Fibroblast of skin of left biceps (primary cell): ENCODE results near the gene GAS1.

ENCODE experiments used
- DNase-seq, 2 experiments: peaks; one replicate each; pipeline ENCODE4 v3.0.0-alpha.2; 2013; ENCODE audit warnings: low read depth in 2 of 2

GAS1 gene

DNA sequence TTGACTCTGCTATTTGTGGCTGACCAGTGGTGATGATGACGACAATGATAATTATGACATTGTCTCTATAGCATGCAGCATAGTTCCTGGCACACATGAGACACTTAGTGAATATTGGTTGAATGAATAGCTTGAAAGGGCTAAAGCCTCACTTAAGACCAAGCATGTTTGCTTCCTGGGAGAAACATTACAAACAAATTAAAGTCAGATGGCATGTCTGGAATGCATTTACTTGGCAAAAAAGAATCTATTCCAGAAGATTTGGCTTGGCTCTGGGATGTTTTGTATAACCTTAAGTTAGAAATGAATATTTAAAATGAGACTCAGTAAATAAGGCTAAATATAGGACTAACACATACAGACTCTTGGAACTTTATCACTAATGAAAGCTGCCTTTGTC lies 21.6 kb downstream of the GAS1 start:
- DNase-seq, result peak; percentile 84 to 85

GRCh38 chr9:86924206-86924605 lies 23.1 kb downstream of the GAS1 start:
- DNase-seq, result no peak

DNA sequence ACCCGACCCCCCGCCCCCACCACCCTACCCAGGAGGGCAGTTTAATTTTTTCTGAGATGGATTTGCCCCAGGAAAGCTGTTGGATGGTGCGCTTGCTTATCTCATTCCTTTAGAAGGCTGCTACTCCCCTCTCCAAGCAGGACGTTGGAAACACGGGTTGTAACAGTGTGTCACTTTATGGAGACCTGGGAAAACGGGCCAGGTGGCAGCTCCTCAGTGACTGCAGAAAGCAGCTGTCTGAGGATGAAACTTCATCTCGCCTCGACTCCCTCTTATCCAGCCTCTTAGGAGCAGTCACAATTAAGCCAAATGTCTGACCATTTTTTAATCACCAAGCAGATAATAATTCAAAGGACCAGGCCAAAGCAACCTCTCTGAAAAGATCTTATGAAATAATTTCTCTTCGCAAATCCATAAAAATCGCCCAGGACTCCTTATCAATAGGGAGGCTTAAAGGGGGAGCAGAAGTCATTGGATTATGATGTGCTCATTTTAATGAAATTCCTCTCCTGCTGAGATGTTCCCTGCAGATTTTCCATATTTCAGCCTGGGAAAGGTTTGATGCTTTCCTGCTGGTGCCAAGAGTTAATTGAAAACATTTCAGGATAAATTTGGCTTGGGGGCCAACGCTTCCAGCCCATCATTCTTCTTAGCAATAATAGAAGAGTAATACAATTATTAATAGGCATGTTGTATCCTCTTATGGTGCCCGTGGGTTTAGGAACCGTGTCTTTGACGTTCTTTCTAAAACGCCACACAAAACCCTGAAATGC lies 26.0 kb downstream of the GAS1 start:
- DNase-seq, result peak; percentile 68 to 73

- DNase-seq, result no peak
These were observed 28.8 kb downstream of the GAS1 start for GRCh38 chr9:86918556-86918955.

DNA sequence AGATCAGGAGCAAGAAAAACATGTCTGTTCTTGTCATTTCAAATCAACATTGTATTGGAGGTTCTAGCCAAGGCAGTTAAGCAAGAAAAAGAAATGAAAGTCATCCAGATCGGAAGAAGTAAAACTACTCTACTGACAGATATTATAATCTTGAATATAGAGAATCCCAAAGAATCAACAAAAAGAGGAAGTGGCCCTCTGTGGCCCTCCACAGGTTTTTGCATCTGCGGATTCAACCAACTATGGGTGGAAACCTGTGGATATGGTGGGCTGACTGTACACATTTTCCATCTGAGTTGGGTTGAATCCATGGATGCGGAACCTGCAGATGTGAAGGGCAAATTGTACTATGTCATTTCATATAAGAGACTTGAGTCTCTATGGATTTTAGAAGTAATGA lies 35.1 kb downstream of the GAS1 start:
- no peak for DNase-seq

- peak in 1 of 2 experiments; percentile 49 for DNase-seq
These were observed 37.9 kb downstream of the GAS1 start for GRCh38 chr9:86909388-86909787.

DNA sequence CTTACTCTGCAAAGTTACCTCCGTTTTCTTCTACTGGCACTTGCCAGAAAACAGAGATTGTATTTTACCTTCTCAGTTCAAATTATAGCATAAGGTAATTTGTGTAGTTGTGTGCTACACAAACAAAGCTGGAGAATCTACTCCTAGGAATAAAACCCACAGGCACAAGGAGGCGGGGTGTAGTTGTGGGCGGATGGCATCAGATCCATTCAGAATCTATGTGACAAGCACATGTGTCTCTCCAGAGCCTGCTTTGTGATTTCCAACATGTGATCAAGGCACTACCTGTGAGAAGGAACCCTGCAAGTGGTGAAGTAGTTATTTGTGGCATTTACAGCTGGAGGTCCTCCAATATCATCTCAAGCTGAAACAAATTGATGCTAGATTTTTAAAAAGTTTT lies 39.0 kb downstream of the GAS1 start:
- DNase-seq, result no peak

- no peak for DNase-seq
These were observed 40.0 kb downstream of the GAS1 start for GRCh38 chr9:86907346-86907745.

GRCh38 chr9:86903734-86904085 lies 43.6 kb downstream of the GAS1 start:
- no peak for DNase-seq

GRCh38 chr9:86902991-86903733 lies 44.1 kb downstream of the GAS1 start:
- DNase-seq, result no peak

DNA sequence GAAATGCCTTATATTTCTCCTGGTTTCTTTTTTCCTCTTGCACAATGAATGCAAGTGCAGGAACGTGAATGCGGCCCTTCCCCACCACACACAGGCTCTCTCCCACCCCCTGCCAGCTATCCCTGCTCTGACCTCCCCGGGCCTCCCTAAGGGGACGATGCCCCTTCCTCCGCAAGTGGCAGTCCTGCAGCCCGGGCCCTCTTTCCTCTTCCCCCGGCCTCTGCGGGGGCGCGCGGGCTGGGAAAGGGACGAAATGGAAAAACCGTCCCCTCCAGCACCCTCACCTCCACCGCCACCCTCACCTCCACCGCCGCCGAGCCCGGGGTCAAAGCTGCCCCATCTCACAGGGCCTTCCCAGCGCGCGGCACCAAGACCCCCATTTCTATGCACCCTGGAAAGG lies 44.7 kb downstream of the GAS1 start:
- DNase-seq, result no peak

DNA sequence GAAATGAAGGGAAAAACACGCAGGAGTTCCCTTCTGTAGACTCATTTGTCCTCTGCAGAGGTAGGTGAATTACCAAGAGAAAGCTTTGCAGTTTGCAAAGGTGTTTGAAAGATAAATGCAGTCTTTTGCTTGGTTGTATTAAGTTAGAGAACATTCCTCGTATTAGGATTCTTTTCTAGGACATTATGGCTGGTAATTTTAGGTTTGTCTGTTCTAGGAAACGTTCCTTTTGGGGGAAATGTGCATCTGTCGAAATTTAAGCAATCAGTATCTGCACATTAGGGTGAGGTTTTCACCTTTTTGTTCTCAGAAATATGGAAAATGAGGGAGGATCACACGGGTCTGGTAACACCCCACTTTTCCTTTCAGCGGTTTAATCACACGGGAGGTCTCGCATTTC lies 45.1 kb downstream of the GAS1 start:
- no peak for DNase-seq

- no peak for DNase-seq
These were observed 45.8 kb downstream of the GAS1 start for GRCh38 chr9:86901511-86901910.
